Measurements from ENCODE around the gene VPS29. TPM values are rescaled to one million over a fixed set of nuclear protein-coding genes. Genes with fewer than 3 reads are reported as not detected.

VPS29 gene
- total RNA-seq, 1 experiment from 2014 or later = 93.4 TPM

- peak; percentile 98 for DNase-seq (ENCODE audit: low read depth)
Measured at GRCh38 chr12:110449799-110450497, 52.0 kb downstream of the VPS29 start, which contains the start of gene ARPC3. Gene ARPC3, minus strand, starts transcription at chr12:110450337. Its CDS starts 77 bp downstream, at chr12:110450260.

- DNase-seq (ENCODE audit: low read depth) = no peak
Measured at GRCh38 chr12:110444455-110444854, 57.5 kb downstream of the VPS29 start.

Other genes with a start within 250 kb of the VPS29 start
- 82.2 and 106 TPM in 2 replicates for gene ATP2A2, start 220.9 kb downstream of the VPS29 start, total RNA-seq (2014; rRNA removed; shearing (Covaris generic))
- 50.7 and 56.6 TPM in 2 replicates for gene ANAPC7, start 98.4 kb downstream of the VPS29 start, total RNA-seq (2014; rRNA removed; shearing (Covaris generic))
- 604 and 639 TPM in 2 replicates for gene ARPC3, start 51.8 kb downstream of the VPS29 start, total RNA-seq (2014; rRNA removed; shearing (Covaris generic))
- 66.5 and 76.4 TPM in 2 replicates for gene GPN3, start 33.9 kb downstream of the VPS29 start, total RNA-seq (2014; rRNA removed; shearing (Covaris generic))
- gene FAM216A, start 33.3 kb downstream of the VPS29 start, total RNA-seq (2014; rRNA removed; shearing (Covaris generic)) = 32.5 and 33.8 TPM in 2 replicates
- 0.40 and 1.1 TPM in 2 replicates for gene RAD9B, start 220 bp upstream of the VPS29 start, total RNA-seq (2014; rRNA removed; shearing (Covaris generic))
- 4.4 and 8.8 TPM in 2 replicates for gene PPTC7, start 81.2 kb upstream of the VPS29 start, total RNA-seq (2014; rRNA removed; shearing (Covaris generic))
- 8.8 and 23.0 TPM in 2 replicates for gene TCTN1, start 112.0 kb upstream of the VPS29 start, total RNA-seq (2014; rRNA removed; shearing (Covaris generic))
- 0.23 TPM in 1 of 2 replicates, not detected in the other for gene HVCN1, start 187.0 kb upstream of the VPS29 start, total RNA-seq (2014; rRNA removed; shearing (Covaris generic))
- gene PPP1CC, start 240.8 kb upstream of the VPS29 start, total RNA-seq (2014; rRNA removed; shearing (Covaris generic)) = 140 and 143 TPM in 2 replicates

Data from Daoy (cell line).